Adrenal gland (tissue), 12 donors: ENCODE data around the gene ZNF516. TPM values are rescaled to one million over a fixed set of nuclear protein-coding genes. Genes with fewer than 3 reads are reported as not detected.

ENCODE experiments used
- DNase-seq, 7 donors: peaks; one replicate each; pipeline ENCODE4 v3.0.0-alpha.2; 2019 to 2020
- H3K27ac ChIP-seq, 5 donors: fragments of 200-600 bp; sonication (generic) in 4 of 5; 1 replicate in 3 of 5; 2 replicates in 2 of 5; pipeline versions ENCODE4 v1.5.1 to v1.8.0; 2016 to 2020; ENCODE audit warnings: mild to moderate bottlenecking in 1 of 5
- H3K27me3 ChIP-seq: fragments of 200-600 bp; 2 replicates; pipeline ENCODE4 v1.8.0; 2021
- H3K36me3 ChIP-seq, 2 donors: fragments of 200-600 bp; replicated peaks in 1 of 2; 1 replicate in 1 of 2; 2 replicates in 1 of 2; pipeline versions ENCODE4 v1.5.1 to v1.8.0; 2018 to 2022
- H3K4me1 ChIP-seq, 2 donors: fragments of 200-600 bp; replicated peaks in 1 of 2; 1 replicate in 1 of 2; 2 replicates in 1 of 2; pipeline versions ENCODE4 v1.5.1 to v1.8.0; 2018 to 2021
- H3K4me3 ChIP-seq, 4 donors: fragments of 200-600 bp; sonication (generic) in 3 of 4; one replicate each; pipeline ENCODE4 v1.5.1; 2016 to 2018
- H3K9me3 ChIP-seq, 3 donors: fragments of 200-600 bp; sonication (generic) in 1 of 3; replicated peaks in 1 of 3; 1 replicate in 2 of 3; 2 replicates in 1 of 3; pipeline versions ENCODE4 v1.5.1 to v1.8.0; 2016 to 2021
- POLR2A ChIP-seq, 2 donors: fragments of 450-650 bp; IDR thresholded peaks; one replicate each; pipeline ENCODE4 v1.6.1; 2017; ENCODE audit warnings: antibody characterized with exemption in 2 of 2, mild to moderate bottlenecking in 2 of 2, moderate library complexity in 1 of 2
- WGBS, 4 donors: extraction: QIAGEN DNeasy Blood & Tissue Kit in 2 of 4; methylation state at CpG; one replicate each; pipeline versions ENCODE4 v1.1.5 to v1.1.7; 2013 to 2017; 5-methylcytosine and 5-hydroxymethylcytosine counted together
- intact Hi-C, 2 donors: fragments of 100-400 bp; cut with DNase I; formaldehyde crosslinking; loops; one replicate each; pipeline versions ENCODE4 v1.14.1 to v1.15.0; 2022 to 2023
- polyA plus RNA-seq, 3 donors: library from polyadenylated mRNA; stranded (reverse); fragments of 200-250 nt in 2 of 3; fragments of 350-450 nt in 1 of 3; fragmentation: Illumina TruSeq in 1 of 3; extraction: RNeasy Lipid Tissue Mini Kit (QIAGEN cat#74804) in 1 of 3; gene quantifications; one replicate each; pipeline ENCODE4 v1.2.3, GENCODE V29; 2013 to 2014
- total RNA-seq, 9 donors: library from RNA; depleted of rRNA in 4 of 9; stranded (reverse); fragments of >200 nt in 4 of 9; fragments of 120-200 nt in 1 of 9; fragmentation: NEBNext Ultra II Directional in 1 of 9; extraction: Animal tissue kit (Norgen Biotek cat#: 25700) in 1 of 9; gene quantifications; one replicate each; pipeline versions ENCODE4 v1.1.0 to v1.2.4, GENCODE V29; 2013 to 2023
- TF ChIP-seq, protein P1 (sequence below), 6 experiments: fragments of 450-650 bp in 4 of 6; fragments of 200-600 bp in 2 of 6; sonication (generic) in 1 of 6; IDR thresholded peaks; 1 replicate in 5 of 6; 2 replicates in 1 of 6; pipeline versions ENCODE4 v1.5.1 to v1.8.0; 2016 to 2021; ENCODE audit warnings: antibody characterized with exemption in 6 of 6, mild to moderate bottlenecking in 2 of 6, moderate library complexity in 1 of 6
- donor health status: healthy with polysubstance abuse.
- donor health status: Bipolar disorder and iron deficiency.
- donor health status: DM: yes; HTN: yes; CAD: no.
- donor health status: DM: no; HTN: no; CAD: no.
- donor health status: DM: no; HTN: no; CAD: no.
- donor health status: DM: yes; HTN: yes; CAD: no.

The ZNF516 gene
- total and polyA plus RNA-seq, 12 donors: 8.6 to 60.1 (median 31.0) TPM

- H3K36me3 ChIP-seq: no peaks in the 10 kb centered on the region
- H3K4me3 ChIP-seq: no peak overlapping the region
- intact Hi-C loops: no loop called here
- H3K4me1 ChIP-seq: peaks cover 9 to 26% of the 10 kb centered on the region in 2 donors
- 61 to 75% (median 69%) methylated on average over 7 to 8 of the region's 8 CpGs for WGBS, 4 donors
- H3K27ac ChIP-seq: no peak overlapping the region
- peak in 6 of 7 donors; percentile 38 to 73 (median 54) for DNase-seq
- TF ChIP-seq POLR2A (IDR thresholded peaks at IDR 0.05): no peak
- TF ChIP-seq, protein P1, sequence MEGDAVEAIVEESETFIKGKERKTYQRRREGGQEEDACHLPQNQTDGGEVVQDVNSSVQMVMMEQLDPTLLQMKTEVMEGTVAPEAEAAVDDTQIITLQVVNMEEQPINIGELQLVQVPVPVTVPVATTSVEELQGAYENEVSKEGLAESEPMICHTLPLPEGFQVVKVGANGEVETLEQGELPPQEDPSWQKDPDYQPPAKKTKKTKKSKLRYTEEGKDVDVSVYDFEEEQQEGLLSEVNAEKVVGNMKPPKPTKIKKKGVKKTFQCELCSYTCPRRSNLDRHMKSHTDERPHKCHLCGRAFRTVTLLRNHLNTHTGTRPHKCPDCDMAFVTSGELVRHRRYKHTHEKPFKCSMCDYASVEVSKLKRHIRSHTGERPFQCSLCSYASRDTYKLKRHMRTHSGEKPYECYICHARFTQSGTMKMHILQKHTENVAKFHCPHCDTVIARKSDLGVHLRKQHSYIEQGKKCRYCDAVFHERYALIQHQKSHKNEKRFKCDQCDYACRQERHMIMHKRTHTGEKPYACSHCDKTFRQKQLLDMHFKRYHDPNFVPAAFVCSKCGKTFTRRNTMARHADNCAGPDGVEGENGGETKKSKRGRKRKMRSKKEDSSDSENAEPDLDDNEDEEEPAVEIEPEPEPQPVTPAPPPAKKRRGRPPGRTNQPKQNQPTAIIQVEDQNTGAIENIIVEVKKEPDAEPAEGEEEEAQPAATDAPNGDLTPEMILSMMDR (IDR thresholded peaks at IDR 0.05): peak; percentile 33 to 72 (median 64)
- no peaks in the 10 kb centered on the region for H3K9me3 ChIP-seq
- H3K27me3 ChIP-seq: no peaks in the 10 kb centered on the region
Measured at GRCh38 chr18:76426737-76427305, 68.2 kb downstream of the ZNF516 start.

DNA sequence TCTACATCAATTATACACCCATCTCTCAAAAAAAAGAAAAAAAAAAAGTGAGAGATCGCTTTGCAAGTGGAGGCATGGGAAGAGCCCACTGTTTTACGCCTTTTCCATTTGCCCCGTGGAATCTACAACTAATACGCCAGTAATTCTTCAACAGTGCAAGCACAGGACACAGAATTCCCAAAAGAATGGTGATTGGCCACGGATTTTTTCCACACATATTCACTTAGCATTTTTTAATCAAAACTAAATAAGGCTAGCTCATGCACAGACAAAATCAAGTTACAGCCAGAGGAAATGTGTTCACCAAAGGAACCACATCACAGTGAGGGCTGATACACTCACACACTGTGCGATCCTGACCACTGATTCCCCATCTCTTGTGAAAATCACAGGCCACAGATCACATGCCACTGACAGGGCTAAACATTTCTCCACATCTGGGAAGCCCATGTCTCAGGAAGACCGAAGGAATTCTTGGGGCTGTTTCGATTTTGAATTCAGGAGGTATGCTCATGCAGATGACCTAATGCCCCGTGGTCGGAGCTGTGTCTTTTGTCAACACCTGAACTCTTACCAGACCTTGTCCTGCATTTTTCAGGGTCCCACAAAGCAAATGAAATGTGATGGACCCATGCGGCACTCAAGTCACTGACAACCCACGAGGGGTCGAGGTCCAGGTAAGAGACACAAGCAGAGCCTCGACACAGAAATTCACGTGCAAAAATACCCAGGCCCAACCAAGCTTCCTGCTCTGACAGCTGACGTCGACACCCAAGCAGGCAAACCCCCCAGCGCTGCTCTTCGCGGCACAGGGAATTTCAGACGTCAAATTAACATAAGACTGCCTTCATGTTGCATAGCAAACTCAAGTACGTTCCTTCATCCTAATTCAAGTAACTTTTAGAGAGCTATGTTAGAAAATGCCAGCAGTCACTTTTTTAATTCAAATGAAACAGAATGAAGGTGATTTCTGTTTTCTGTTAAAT lies 69.6 kb downstream of the ZNF516 start:
- TF ChIP-seq, protein P1 (IDR thresholded peaks at IDR 0.05): no peak
- TF ChIP-seq POLR2A (IDR thresholded peaks at IDR 0.05): no peak
- no peak overlapping the region for H3K27ac ChIP-seq
- no peak overlapping the region for H3K4me3 ChIP-seq
- H3K36me3 ChIP-seq: no peaks in the 10 kb centered on the region
- peak in 3 of 7 donors; percentile 11 to 48 (median 13) for DNase-seq
- peaks cover 9 to 21% of the 10 kb centered on the region in 2 donors for H3K4me1 ChIP-seq
- 85 to 87% (median 86%) methylated on average over 21 to 22 of the region's 22 CpGs for WGBS, 4 donors
- no peaks in the 10 kb centered on the region for H3K9me3 ChIP-seq
- no peaks in the 10 kb centered on the region for H3K27me3 ChIP-seq
- intact Hi-C loops: no loop called here

GRCh38 chr18:76422838-76423237 lies 72.2 kb downstream of the ZNF516 start:
- no peaks in the 10 kb centered on the region for H3K36me3 ChIP-seq
- WGBS, 4 donors: 87 to 91% (median 91%) methylated on average over 7 of the region's 7 CpGs
- no peaks in the 10 kb centered on the region for H3K4me1 ChIP-seq
- intact Hi-C loops: no loop called here
- TF ChIP-seq POLR2A (IDR thresholded peaks at IDR 0.05): no peak
- TF ChIP-seq, protein P1 (IDR thresholded peaks at IDR 0.05): no peak
- no peak for DNase-seq
- no peaks in the 10 kb centered on the region for H3K27me3 ChIP-seq
- H3K4me3 ChIP-seq: no peak overlapping the region
- no peak overlapping the region for H3K27ac ChIP-seq
- no peaks in the 10 kb centered on the region for H3K9me3 ChIP-seq

DNA sequence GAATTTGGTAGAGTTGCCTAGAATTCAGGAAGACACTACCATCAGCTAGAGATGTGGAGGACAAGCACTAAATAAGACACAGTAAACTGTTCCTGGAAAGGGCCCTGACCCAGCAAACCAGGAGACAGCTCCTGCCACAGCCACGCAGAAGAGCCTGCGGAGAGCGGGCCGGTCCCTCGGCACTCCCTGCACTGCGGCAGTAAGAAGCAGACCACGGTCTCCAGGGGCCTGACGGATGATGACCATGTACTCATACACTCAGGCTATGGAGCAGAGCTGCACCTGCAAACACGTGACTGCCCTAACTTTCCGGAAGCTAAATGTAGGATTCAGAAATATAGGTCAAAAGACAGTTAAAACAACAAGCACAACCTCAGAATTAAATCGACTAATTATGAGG lies 72.9 kb downstream of the ZNF516 start:
- no peak overlapping the region for H3K4me3 ChIP-seq
- TF ChIP-seq POLR2A (IDR thresholded peaks at IDR 0.05): no peak
- TF ChIP-seq, protein P1 (IDR thresholded peaks at IDR 0.05): no peak
- peaks cover 4 to 5% of the 10 kb centered on the region in 2 donors for H3K4me1 ChIP-seq
- intact Hi-C loops: no loop called here
- WGBS, 4 donors: 88 to 92% (median 89%) methylated on average over 10 to 11 of the region's 11 CpGs
- peak in 1 of 7 donors; percentile 45 for DNase-seq
- no peaks in the 10 kb centered on the region for H3K36me3 ChIP-seq
- H3K27ac ChIP-seq: no peak overlapping the region
- no peaks in the 10 kb centered on the region for H3K9me3 ChIP-seq
- no peaks in the 10 kb centered on the region for H3K27me3 ChIP-seq
